H9 (cell line): Measurements from ENCODE around the gene RUNDC3A. TPM values are rescaled to one million over a fixed set of nuclear protein-coding genes. Genes with fewer than 3 reads are reported as not detected.

Experiments used
- DNase-seq: peaks from one replicate; pipeline ENCODE4 v3.0.0-alpha.2; 2017
- H2AFZ ChIP-seq: one replicate; pipeline ENCODE4 v1.6.1; 2013; ENCODE audit warnings: mild to moderate bottlenecking, low read length, control low read depth, moderate library complexity
- H2AK5ac ChIP-seq: 2 replicates; pipeline ENCODE4 v1.6.1; 2013; ENCODE audit warnings: low read length, control low read depth, mixed read lengths; ENCODE audit not compliant: insufficient read length
- H2BK120ac ChIP-seq: one replicate; pipeline ENCODE4 v1.6.1; 2013; ENCODE audit warnings: low read depth, mild to moderate bottlenecking, low read length, control low read depth, inconsistent platforms; ENCODE audit not compliant: poor library complexity, severe bottlenecking
- H2BK12ac ChIP-seq: 2 replicates; pipeline ENCODE4 v1.6.1; 2013; ENCODE audit warnings: low read length, control low read depth, mixed read lengths, low read depth; ENCODE audit not compliant: insufficient read length
- H2BK15ac ChIP-seq: 2 replicates; pipeline ENCODE4 v1.6.1; 2013; ENCODE audit warnings: low read depth, low read length, control low read depth
- H2BK20ac ChIP-seq: one replicate; pipeline ENCODE4 v1.6.1; 2013; ENCODE audit warnings: low read depth, mild to moderate bottlenecking, low read length, control low read depth, inconsistent platforms; ENCODE audit not compliant: poor library complexity, severe bottlenecking
- H2BK5ac ChIP-seq: 2 replicates; pipeline ENCODE4 v1.6.1; 2013; ENCODE audit warnings: low read length, control low read depth, mixed read lengths; ENCODE audit not compliant: insufficient read length
- H3K14ac ChIP-seq: 2 replicates; pipeline ENCODE4 v1.6.1; 2013; ENCODE audit warnings: low read length, control low read depth; ENCODE audit not compliant: insufficient read depth
- H3K18ac ChIP-seq: 2 replicates; pipeline ENCODE4 v1.6.1; 2013; ENCODE audit warnings: low read depth, mild to moderate bottlenecking, mixed read lengths, low read length, control low read depth; ENCODE audit not compliant: insufficient read length
- H3K23ac ChIP-seq: 2 replicates; pipeline ENCODE4 v1.6.1; 2013; ENCODE audit warnings: low read length, control low read depth, mixed read lengths, low read depth; ENCODE audit not compliant: insufficient read length
- H3K23me2 ChIP-seq: 2 replicates; pipeline ENCODE4 v1.6.1; 2013; ENCODE audit warnings: low read depth, mild to moderate bottlenecking, mixed read lengths, low read length, control low read depth; ENCODE audit not compliant: insufficient read length, poor library complexity, severe bottlenecking
- H3K27ac ChIP-seq: 2 replicates; pipeline ENCODE4 v1.5.1; 2013; ENCODE audit warnings: low read length, control low read depth, mixed read lengths, low read depth; ENCODE audit not compliant: insufficient read length
- H3K27me3 ChIP-seq: 2 replicates; pipeline ENCODE4 v1.6.1; 2013; ENCODE audit warnings: low read length, control low read depth, inconsistent platforms; ENCODE audit not compliant: insufficient read depth
- H3K4ac ChIP-seq: 2 replicates; pipeline ENCODE4 v1.6.1; 2013; ENCODE audit warnings: low read depth, mild to moderate bottlenecking, control low read depth, inconsistent platforms, low read length, moderate library complexity
- H3K4me1 ChIP-seq: 2 replicates; pipeline ENCODE4 v1.6.1; 2013; ENCODE audit warnings: low read length, control low read depth, inconsistent platforms; ENCODE audit not compliant: insufficient read depth
- H3K4me2 ChIP-seq: 2 replicates; pipeline ENCODE4 v1.6.1; 2013; ENCODE audit warnings: low read length, control low read depth, mixed read lengths; ENCODE audit not compliant: insufficient read length, insufficient read depth
- H3K56ac ChIP-seq: 2 replicates; pipeline ENCODE4 v1.6.1; 2013; ENCODE audit warnings: low read depth, mild to moderate bottlenecking, mixed read lengths, low read length, control low read depth; ENCODE audit not compliant: insufficient read length
- H3K79me1 ChIP-seq: 2 replicates; pipeline ENCODE4 v1.6.1; 2013; ENCODE audit warnings: low read depth, mild to moderate bottlenecking, moderate library complexity, low read length, control low read depth, inconsistent platforms; ENCODE audit not compliant: insufficient read depth, poor library complexity, severe bottlenecking
- H3K79me2 ChIP-seq: 2 replicates; pipeline ENCODE4 v1.6.1; 2013; ENCODE audit warnings: low read length, control low read depth, inconsistent platforms; ENCODE audit not compliant: insufficient read depth
- H3K9ac ChIP-seq: 2 replicates; pipeline ENCODE4 v1.6.1; 2013; ENCODE audit warnings: low read length, control low read depth, mixed read lengths; ENCODE audit not compliant: insufficient read length; ENCODE audit errors: extremely low read depth
- H3K9me3 ChIP-seq: one replicate; pipeline ENCODE4 v1.6.1; 2013; ENCODE audit warnings: low read depth, low read length, inconsistent platforms; ENCODE audit not compliant: control insufficient read depth
- H3T11ph ChIP-seq: one replicate; pipeline ENCODE4 v1.6.1; 2013; ENCODE audit warnings: mild to moderate bottlenecking, low read length, control low read depth, inconsistent platforms
- H4K20me1 ChIP-seq: one replicate; pipeline ENCODE4 v1.6.1; 2013; ENCODE audit not compliant: control insufficient read depth, insufficient read length, insufficient read depth
- H4K5ac ChIP-seq: 2 replicates; pipeline ENCODE4 v1.6.1; 2013; ENCODE audit warnings: low read depth, mild to moderate bottlenecking, mixed read lengths, low read length, control low read depth; ENCODE audit not compliant: insufficient read length
- H4K8ac ChIP-seq: replicated peaks from 2 replicates; pipeline ENCODE4 v1.6.1; 2013; ENCODE audit warnings: low read length, control low read depth, mixed read lengths, low read depth; ENCODE audit not compliant: insufficient read length
- H4K91ac ChIP-seq: 2 replicates; pipeline ENCODE4 v1.6.1; 2013; ENCODE audit warnings: low read depth, mild to moderate bottlenecking, moderate library complexity, mixed read lengths, low read length, control low read depth; ENCODE audit not compliant: insufficient read length
- H3K27ac Mint-ChIP-seq, 3 experiments: 2 replicates in 2 of 3; 3 replicates in 1 of 3; pipeline ENCODE4 v1.8.0; 2020 to 2021; ENCODE audit warnings: mixed read lengths in 3 of 3, mild to moderate bottlenecking in 1 of 3, moderate library complexity in 1 of 3
- H3K27me3 Mint-ChIP-seq: 2 replicates; pipeline ENCODE4 v1.8.0; 2021; ENCODE audit warnings: low read depth, mild to moderate bottlenecking, moderate library complexity, mixed read lengths
- H3K36me3 Mint-ChIP-seq, 3 experiments: 2 replicates in 2 of 3; 3 replicates in 1 of 3; pipeline ENCODE4 v1.8.0; 2020 to 2021; ENCODE audit warnings: low read depth in 3 of 3, mixed read lengths in 3 of 3; ENCODE audit not compliant: insufficient read depth in 1 of 3
- H3K4me1 Mint-ChIP-seq, 2 experiments: 2 replicates each; pipeline ENCODE4 v1.8.0; 2020; ENCODE audit warnings: mixed read lengths in 2 of 2
- H3K4me3 Mint-ChIP-seq, 2 experiments: 2 replicates in 1 of 2; 3 replicates in 1 of 2; pipeline ENCODE4 v1.8.0; 2020 to 2021; ENCODE audit warnings: mild to moderate bottlenecking in 2 of 2, mixed read lengths in 2 of 2, moderate library complexity in 1 of 2
- H3K9me3 Mint-ChIP-seq, 2 experiments: 2 replicates in 1 of 2; 3 replicates in 1 of 2; pipeline ENCODE4 v1.8.0; 2020; ENCODE audit warnings: mild to moderate bottlenecking in 2 of 2, mixed read lengths in 2 of 2, moderate library complexity in 1 of 2
- WGBS: extraction: QIAGEN DNeasy Blood & Tissue Kit; methylation state at CpG from one replicate; pipeline ENCODE4 v1.1.7; 2013; ENCODE audit warnings: missing lambda C conversion rate, low lambda C conversion rate, mixed read lengths; ENCODE audit not compliant: insufficient read length; ENCODE audit errors: extremely low coverage; 5-methylcytosine and 5-hydroxymethylcytosine counted together
- total RNA-seq: library from RNA; stranded (reverse); gene quantifications from 2 replicates; pipeline ENCODE4 v1.2.1, GENCODE V29; 2021
- TF ChIP-seq, protein P1 (sequence below): fragments of 200-600 bp; sonication (generic); conservative IDR thresholded peaks from 3 replicates; pipeline ENCODE4 v1.8.0; 2021; ENCODE audit warnings: antibody characterized with exemption, mild to moderate bottlenecking

The RUNDC3A gene
- total RNA-seq, 1 experiment from 2014 or later = 3.8 TPM

DNA sequence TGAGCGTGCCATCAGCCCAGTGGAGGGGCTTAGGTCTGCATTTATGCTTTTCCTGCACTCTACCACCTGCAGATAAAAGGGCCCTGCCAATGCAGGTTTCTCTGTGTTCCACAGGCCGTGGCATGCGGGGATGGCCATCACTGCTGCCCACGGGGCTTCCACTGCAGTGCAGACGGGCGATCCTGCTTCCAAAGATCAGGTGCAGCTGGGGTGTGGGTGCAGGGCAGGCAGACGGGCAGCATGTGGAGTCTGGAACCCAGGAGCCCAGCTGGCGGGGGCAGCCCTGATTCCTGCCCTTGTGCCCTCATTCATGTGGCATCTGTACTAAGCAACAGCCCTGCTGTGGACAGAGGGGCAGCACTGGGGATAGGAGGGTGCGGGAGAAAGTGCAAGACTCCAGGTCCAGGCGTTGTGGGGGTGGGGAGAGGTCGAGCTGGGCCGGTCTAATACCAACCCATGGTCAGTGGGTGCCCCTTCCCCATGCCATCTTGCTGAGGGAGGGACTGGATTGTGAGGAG is 41.2 kb downstream of the RUNDC3A start:
- H3K27me3 ChIP-seq = no peaks in the 10 kb centered on the region
- no peak overlapping the region for H3K4me2 ChIP-seq
- H3K23ac ChIP-seq = no peak overlapping the region
- no peak overlapping the region for H3K27ac Mint-ChIP-seq
- H2BK5ac ChIP-seq = no peak overlapping the region
- H4K8ac ChIP-seq = no peak overlapping the region
- H3K9me3 Mint-ChIP-seq = no peaks in the 10 kb centered on the region; a peak in 1 of 5 replicates
- H4K91ac ChIP-seq = no peak overlapping the region
- no peak overlapping the region for H4K5ac ChIP-seq
- TF ChIP-seq, protein P1, sequence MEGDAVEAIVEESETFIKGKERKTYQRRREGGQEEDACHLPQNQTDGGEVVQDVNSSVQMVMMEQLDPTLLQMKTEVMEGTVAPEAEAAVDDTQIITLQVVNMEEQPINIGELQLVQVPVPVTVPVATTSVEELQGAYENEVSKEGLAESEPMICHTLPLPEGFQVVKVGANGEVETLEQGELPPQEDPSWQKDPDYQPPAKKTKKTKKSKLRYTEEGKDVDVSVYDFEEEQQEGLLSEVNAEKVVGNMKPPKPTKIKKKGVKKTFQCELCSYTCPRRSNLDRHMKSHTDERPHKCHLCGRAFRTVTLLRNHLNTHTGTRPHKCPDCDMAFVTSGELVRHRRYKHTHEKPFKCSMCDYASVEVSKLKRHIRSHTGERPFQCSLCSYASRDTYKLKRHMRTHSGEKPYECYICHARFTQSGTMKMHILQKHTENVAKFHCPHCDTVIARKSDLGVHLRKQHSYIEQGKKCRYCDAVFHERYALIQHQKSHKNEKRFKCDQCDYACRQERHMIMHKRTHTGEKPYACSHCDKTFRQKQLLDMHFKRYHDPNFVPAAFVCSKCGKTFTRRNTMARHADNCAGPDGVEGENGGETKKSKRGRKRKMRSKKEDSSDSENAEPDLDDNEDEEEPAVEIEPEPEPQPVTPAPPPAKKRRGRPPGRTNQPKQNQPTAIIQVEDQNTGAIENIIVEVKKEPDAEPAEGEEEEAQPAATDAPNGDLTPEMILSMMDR = no peak
- no peak overlapping the region for H3K27ac ChIP-seq
- H3K18ac ChIP-seq = no peak overlapping the region
- peaks cover 7% of the 10 kb centered on the region for H3K27me3 Mint-ChIP-seq
- H2AK5ac ChIP-seq = no peak overlapping the region
- H3K56ac ChIP-seq = no peak overlapping the region
- H3K9me3 ChIP-seq = no peaks in the 10 kb centered on the region
- WGBS = no CpG with 5 or more reads among the region's 12 CpGs
- H3K23me2 ChIP-seq = peaks cover 8% of the 10 kb centered on the region
- H2BK15ac ChIP-seq = no peak overlapping the region
- no peak overlapping the region for H3T11ph ChIP-seq
- no peak overlapping the region; a peak in 1 of 5 replicates for H3K4me3 Mint-ChIP-seq
- H3K4ac ChIP-seq = no peak overlapping the region
- no peaks in the 10 kb centered on the region for H4K20me1 ChIP-seq
- no peak overlapping the region for H3K14ac ChIP-seq
- H3K79me2 ChIP-seq = no peaks in the 10 kb centered on the region
- peaks cover 3 to 17% (median 6%) of the 10 kb centered on the region in 3 experiments; a peak in 6 of 7 replicates for H3K36me3 Mint-ChIP-seq
- no peak for DNase-seq
- H3K4me1 Mint-ChIP-seq = peaks cover 8 to 13% of the 10 kb centered on the region in 2 experiments
- H2BK120ac ChIP-seq = no peak overlapping the region
- no peak overlapping the region for H2AFZ ChIP-seq
- no peak overlapping the region for H2BK20ac ChIP-seq
- no peak overlapping the region for H2BK12ac ChIP-seq
- H3K79me1 ChIP-seq = no peaks in the 10 kb centered on the region
- H3K9ac ChIP-seq = no peak overlapping the region
- no peaks in the 10 kb centered on the region for H3K4me1 ChIP-seq
